Activated gamma-delta T cell treated with anti-CD3 and anti-CD28 coated beads, Interleukin-2, amount 50 U/mL, for 16 hours (primary cell): ENCODE measurements around the gene ZNF552.
"Not testable (repeated sequence)": the region's sequence is repeated elsewhere in the genome, so short reads cannot be mapped to it uniquely, and the experiment has no call there.

ENCODE experiments used
- DNase-seq: peaks from one replicate; pipeline ENCODE4 v3.0.0-alpha.2; 2020; ENCODE audit warnings: low read depth

ZNF552 gene

DNA sequence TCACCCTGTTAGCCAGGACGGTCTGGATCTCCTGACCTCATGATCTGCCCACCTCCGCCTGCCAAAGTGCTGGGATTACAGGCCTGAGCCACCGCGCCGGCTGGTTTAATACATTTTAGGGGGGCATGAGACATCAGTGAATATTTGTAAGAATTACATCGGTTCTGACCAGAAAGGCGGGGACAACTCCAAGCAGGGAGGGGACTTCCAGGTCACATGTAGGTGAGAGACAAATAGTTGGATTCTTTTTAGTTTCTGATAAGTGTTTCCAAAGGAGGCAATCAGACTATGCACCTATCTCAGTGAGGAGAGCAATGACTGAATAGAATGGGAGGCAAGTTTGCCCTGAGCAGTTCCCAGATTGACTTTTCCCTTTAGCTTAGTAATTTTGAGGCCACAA lies 3.7 kb upstream of the ZNF552 start:
- DNase-seq = no peak

- no peak for DNase-seq
Measured at GRCh38 chr19:57817976-57818375, 3.3 kb upstream of the ZNF552 start.

DNA sequence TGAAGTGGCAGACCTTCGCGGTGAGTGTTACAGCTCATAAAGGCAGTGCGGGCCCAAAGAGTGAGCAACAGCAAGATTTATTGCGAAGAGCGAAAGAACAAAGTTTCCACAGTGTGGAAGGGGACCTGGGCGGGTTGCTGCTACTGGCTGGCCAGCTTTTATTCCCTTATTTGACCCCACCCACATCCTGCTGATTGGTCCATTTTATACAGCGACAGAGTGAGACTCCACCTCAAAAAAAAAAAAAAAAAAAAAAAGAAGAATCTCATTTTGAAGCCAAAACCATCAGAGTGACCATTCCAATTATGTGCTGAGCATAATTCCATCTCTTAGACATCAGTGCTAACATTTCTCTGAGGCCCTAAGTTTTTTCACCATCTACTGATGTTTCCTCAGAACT lies 1.9 kb upstream of the ZNF552 start:
- no peak for DNase-seq

DNA sequence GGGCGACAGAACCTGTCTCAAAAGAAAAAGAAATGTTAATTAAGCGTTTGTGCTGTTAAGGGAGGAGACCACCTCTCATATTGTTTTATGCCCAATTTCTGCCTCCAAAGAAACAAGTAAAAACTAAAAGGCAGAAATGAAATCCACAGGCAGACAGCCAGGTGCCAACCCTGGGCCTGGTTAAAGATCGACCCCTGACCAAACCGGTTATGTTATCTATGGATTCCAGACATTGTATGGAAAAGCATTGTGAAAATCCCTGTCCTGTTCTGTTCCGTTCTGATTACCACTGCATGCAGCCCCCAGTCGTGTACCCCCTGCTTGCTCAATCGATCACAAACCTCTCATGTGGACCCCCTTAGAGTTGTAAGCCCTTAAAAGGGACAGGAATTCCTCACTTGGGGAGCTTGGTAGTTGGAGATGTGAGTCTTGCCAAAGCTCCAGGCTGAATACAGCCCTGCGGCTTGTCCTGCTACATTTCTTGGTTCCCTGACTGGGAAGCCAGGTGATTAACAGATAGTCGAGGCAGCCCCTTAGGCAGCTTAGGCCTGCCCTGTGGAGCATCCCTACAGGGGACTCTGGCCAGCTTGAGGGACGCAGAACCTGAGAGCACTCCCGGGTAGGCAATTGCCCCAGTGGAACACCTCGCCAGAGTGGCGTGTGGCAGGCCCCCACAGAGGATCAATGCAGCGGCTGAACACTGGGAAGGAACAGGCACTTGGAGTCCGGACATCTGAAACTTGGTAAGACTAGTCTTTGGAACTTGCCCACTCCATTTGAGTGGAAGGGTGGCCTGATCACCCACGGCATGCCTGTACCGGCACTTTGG lies 748 bp upstream of the ZNF552 start:
- no peak for DNase-seq

DNA sequence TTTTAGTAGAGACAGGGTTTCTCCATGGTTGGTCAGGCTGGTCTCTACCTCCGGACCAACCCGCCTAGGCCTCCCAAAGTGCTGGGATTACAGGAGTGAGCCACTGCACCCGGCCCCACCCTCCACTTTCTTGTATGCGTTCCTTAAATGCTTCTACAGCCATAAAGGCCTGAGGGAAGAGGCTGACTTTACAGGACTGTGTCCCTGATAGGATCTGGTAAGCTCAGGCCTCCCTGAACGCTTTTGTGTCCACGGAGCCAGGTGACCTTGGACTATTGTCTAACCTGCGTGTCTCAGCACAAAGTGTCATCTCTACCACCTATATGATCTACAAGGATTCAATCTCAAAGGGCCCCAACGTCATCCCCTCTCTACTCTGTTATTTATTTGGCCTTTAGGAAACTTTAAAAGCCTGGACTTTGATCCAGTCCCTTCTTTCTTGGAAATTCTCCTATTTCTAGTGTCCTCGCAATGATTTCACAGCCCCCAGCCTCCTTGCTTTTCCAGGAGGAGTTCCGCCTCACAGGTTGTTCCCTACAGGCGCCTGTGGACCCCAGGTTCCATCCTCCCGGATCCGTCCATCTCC lies 701 bp downstream of the ZNF552 start:
- no peak for DNase-seq

GRCh38 chr19:57812975-57813820 lies 1.5 kb downstream of the ZNF552 start:
- not testable (repeated sequence) for DNase-seq

GRCh38 chr19:57812226-57812625 lies 2.5 kb downstream of the ZNF552 start:
- DNase-seq = no peak

DNA sequence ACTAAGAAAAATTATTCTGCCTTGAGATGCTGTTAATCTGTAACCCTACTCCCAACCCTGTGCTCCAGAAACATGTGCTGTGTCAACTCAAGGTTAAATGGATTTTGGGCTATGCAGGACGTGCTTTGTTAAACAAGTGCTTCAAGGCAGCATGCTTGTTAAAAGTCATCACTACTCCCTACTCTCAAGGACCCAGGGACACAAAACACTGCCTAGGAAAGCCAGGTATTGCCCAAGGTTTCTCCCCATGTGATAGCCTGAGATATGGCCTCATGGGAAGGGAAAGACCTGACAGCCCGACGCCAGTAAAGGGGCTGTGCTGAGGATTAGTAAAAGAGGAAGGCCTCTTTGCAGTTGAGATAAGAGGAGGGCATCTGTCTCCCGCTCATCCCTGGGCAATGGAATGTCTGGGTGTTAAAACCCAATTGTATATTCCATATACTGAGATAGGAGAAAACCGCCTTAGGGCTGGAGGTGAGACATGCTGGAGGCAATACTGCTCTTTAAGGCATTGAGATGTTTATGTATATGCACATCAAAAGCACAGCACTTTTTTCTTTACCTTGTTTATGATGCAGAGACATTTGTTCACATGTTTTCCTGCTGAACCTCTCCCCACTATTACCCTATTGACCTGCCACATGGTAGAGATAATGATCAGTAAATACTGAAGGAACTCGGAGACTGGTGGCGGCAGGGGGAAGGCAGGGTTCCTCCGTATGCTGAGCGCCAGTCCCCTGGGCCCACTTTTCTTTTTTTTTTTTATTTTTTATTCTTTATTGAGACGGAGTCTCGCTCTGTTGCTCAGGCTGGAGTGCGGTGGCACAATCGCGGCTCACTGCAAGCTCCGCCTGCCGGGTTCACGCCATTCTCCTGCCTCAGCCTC lies 4.1 kb downstream of the ZNF552 start:
- not testable (repeated sequence) for DNase-seq

GRCh38 chr19:57807541-57807940 lies 7.2 kb downstream of the ZNF552 start:
- no peak for DNase-seq

- DNase-seq = no peak
Measured at GRCh38 chr19:57803594-57804325, 11.0 kb downstream of the ZNF552 start.

DNA sequence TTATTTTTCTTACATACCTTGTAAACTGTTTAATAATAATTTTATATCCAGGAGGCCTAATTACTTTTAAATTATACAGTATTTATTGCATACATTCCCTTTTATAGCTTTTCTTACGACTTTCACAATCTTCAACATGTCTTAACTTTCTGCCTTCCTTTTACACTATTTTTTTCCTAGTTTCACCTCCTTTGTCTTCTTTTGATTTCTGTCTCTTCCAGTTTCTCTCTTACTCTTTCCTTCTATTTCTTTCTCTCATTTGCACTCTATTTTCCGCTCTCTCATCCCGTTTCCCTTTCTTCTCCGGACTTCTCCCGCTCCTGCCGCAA lies 11.5 kb downstream of the ZNF552 start:
- no peak for DNase-seq

DNA sequence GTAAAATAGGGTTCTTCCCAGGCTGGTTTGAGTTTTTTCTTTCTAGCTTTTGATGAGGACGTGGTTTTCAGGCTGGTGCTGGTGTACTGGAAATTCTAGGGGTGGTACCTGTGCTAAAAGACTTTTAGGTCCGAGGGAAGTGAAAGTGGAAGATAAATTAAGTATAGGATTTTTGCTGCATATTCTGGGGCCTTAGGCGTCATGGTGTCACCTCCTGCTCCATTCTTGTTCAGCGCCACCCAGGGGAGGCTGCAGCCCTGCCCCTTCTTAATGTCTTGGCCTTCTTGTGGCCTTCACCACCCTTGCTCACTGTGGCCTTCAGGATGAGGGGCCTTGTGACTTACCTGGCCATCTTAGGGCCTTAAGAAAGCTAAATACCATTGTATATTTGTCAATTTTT lies 12.4 kb downstream of the ZNF552 start:
- DNase-seq = no peak

DNA sequence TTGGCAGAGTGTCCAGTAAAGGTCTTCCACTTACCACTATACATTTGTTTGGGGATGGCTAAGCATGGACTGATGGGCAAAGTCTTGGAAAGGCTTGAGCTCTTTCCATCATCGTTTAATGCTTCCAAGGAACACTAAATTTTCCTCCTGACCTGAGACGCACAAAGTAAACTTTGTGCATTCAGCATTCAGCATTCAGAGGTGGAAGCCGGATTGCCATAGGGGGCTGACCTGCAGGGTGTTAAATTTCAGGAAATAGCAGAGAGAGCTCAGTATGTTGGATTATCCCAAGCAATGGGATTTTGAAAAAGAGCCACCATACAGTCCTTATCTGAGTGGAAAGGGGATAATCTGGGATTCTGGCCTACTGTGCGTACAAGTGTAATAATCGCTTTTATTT lies 14.0 kb downstream of the ZNF552 start:
- DNase-seq = no peak

DNA sequence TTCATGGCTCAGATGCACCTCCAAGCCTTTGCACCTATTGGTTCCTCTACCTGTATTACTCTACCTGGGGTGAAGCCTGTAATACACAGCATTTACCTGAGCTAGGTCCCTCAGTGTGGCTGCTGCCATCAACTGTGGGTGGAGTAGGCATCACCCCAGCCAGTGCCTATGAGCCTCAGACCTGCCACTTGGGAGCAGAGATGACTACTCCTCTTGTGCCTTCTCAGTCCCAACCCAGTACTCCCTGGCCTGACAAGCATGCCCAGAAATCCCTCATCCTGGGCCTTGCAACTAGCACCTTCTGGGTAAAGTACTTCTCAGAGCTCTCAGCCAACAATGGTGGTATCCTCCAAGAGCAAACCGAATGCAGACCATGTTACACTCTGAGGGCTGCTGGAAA lies 18.1 kb downstream of the ZNF552 start:
- DNase-seq = not testable (repeated sequence)

GRCh38 chr19:57789288-57789687 lies 25.4 kb downstream of the ZNF552 start:
- DNase-seq = no peak

DNA sequence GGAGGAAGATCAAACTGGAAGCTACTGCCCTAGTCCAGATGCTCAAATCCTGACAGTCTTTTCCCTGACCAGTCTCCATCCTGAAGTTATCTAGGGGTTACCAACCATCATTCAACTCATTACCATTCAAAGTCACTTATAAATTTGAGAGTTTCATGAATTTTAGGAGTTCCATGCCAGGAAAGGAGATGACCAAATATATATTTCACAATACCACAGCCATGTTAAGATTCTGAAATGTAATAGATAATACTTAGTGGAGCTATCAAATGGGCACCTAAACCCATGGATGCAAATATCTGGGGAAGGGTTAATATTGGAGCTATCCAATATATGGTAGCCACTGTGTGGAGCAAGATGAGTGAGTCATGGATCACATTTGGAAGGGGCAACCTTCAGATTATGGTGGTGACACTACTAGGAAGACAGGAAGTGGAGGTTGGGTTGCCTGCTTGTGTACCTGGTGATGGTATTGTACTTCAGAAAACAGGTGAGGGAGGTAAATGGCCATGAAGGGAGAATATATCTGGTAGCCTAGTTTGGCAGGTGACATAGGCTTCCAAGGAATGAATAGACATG lies 26.5 kb downstream of the ZNF552 start:
- no peak for DNase-seq

- DNase-seq = no peak
Measured at GRCh38 chr19:57786906-57787305, 27.8 kb downstream of the ZNF552 start.

DNA sequence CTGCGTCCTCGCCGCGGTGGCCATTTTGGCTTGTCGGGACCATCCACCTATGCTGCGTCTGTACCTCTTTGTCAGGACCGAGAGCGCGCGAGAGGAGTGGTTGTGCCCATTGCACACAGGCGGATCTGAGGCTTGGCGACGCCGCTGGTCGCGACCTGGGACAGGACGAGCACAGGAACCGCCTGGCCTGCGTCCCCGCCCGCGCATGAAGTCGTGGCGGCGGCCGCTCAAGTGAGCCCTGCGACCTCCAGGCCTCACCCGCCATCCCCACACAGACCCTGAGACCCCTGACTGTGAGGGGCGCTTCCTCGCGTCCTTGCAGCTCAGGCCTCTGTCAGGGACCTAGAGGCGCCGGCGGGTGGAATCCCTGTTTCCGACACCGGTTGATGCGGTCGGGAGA lies 28.4 kb downstream of the ZNF552 start:
- no peak for DNase-seq

GRCh38 chr19:57779220-57779845 lies 35.4 kb downstream of the ZNF552 start:
- DNase-seq = no peak

DNA sequence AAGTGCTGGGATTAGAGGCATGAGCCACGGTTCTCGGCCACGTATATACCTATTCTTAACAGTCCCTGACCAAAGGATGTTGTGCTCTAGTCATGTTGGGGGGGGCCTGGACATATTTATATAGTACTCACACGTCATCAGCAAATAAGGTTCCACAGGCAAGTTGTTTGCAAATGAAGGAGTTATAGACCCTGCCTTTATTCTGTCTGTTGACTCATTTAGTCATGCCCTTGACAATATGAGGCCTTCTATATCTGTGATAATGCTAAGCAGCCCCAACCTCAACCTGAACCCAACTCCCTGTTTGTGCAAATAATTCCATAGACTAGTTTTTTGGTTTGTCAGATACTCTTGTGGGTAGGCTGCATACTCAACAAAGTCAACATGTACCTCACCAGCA lies 36.4 kb downstream of the ZNF552 start:
- no peak for DNase-seq
